ENCODE data around the gene TCEAL3.
"Not testable (repeated sequence)": the region's sequence is repeated elsewhere in the genome, so short reads cannot be mapped to it uniquely, and the experiment has no call there.

- not testable (repeated sequence) for TF ChIP-seq CTCF (IDR thresholded peaks at IDR 0.05; ENCODE audit: poor library complexity); EZH2 (IDR thresholded peaks at IDR 0.05; ENCODE audit: borderline replicate concordance)
Observed at GRCh38 chrX:103592295-103592694, 15.5 kb upstream of the TCEAL3 start.

All from hepatocyte (in vitro differentiated cells).